ENCODE measurements around the gene MNAT1. TPM values are rescaled to one million over a fixed set of nuclear protein-coding genes. Genes with fewer than 3 reads are reported as not detected.

Gene MNAT1
- total and polyA plus RNA-seq, 2 experiments from 2014 or later, result 51.6 to 85.0 TPM

GRCh38 chr14:60803871-60804270, 69.3 kb downstream of the MNAT1 start:
- H3F3A ChIP-seq (replicated peaks; ENCODE audit: low read depth), result no peaks in the 10 kb centered on the region
- H3K79me2 ChIP-seq (replicated peaks; ENCODE audit: insufficient read depth), result no peaks in the 10 kb centered on the region
- DNase-seq (ENCODE audit: low spot score) (no peak), ATAC-seq (no peak)
- Mint-ChIP-seq H3K9me3 (no peaks in the 10 kb centered on the region), H3K4me1 (peaks cover 4% of the 10 kb centered on the region; the same call in 2 of the 3 replicates), H3K27me3 (ENCODE audit: insufficient read depth, low read depth, poor library complexity) (no peaks in the 10 kb centered on the region), H3K4me3 (no peak overlapping the region), H3K36me3 (ENCODE audit: low read depth) (peaks cover 3% of the 10 kb centered on the region; the same call in 1 of the 3 replicates), H3K27ac (no peak overlapping the region)
- TF ChIP-seq CREB1 (CRISPR knock-in tag; IDR thresholded peaks at IDR 0.05; ENCODE audit: low read depth), result no peak
- no peak for TF ChIP-seq EZH2 (IDR thresholded peaks at IDR 0.05; ENCODE audit: low read depth, unreplicated experiment)
- TF ChIP-seq ZNF114 (CRISPR knock-in tag; IDR thresholded peaks at IDR 0.05), result no peak
- no peak for TF ChIP-seq EZH2phosphoT487 (IDR thresholded peaks at IDR 0.05; ENCODE audit: unreplicated experiment)
- no peak for TF ChIP-seq CTCF (conservative IDR thresholded peaks at IDR 0.05; ENCODE audit: low read depth in 2 of 2)
- TF ChIP-seq POLR2AphosphoS5 (IDR thresholded peaks at IDR 0.05; ENCODE audit: low read depth), result no peak
- TF ChIP-seq JUNB (IDR thresholded peaks at IDR 0.05; ENCODE audit: unreplicated experiment), result no peak
- no peak for TF ChIP-seq NANOG (IDR thresholded peaks at IDR 0.05; ENCODE audit: borderline replicate concordance)
- TF ChIP-seq, protein P1, sequence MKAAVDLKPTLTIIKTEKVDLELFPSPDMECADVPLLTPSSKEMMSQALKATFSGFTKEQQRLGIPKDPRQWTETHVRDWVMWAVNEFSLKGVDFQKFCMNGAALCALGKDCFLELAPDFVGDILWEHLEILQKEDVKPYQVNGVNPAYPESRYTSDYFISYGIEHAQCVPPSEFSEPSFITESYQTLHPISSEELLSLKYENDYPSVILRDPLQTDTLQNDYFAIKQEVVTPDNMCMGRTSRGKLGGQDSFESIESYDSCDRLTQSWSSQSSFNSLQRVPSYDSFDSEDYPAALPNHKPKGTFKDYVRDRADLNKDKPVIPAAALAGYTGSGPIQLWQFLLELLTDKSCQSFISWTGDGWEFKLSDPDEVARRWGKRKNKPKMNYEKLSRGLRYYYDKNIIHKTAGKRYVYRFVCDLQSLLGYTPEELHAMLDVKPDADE (IDR thresholded peaks at IDR 0.05), result no peak
- no peak for TF ChIP-seq ZNF331 (CRISPR knock-in tag; IDR thresholded peaks at IDR 0.05; ENCODE audit: low read depth)
- H3K4me2 ChIP-seq, result no peak overlapping the region
- no peak overlapping the region for H3K27ac ChIP-seq (ENCODE audit: low read depth)
- no peaks in the 10 kb centered on the region for H4K20me1 ChIP-seq (replicated peaks; ENCODE audit: insufficient read depth)
- no peaks in the 10 kb centered on the region for H3K9me2 ChIP-seq (ENCODE audit: insufficient read depth)
- H3K36me3 ChIP-seq (ENCODE audit: insufficient read depth), result no peaks in the 10 kb centered on the region
- H3K4me1 ChIP-seq (ENCODE audit: insufficient read depth), result no peaks in the 10 kb centered on the region
- H2AFZ ChIP-seq, result no peak overlapping the region
- no peak overlapping the region for H3K4me3 ChIP-seq
- H3K27me3 ChIP-seq (ENCODE audit: insufficient read depth), result no peaks in the 10 kb centered on the region

- Histone ChIP-seq H3K4me3 (no peak overlapping the region), H3K4me2 (no peak overlapping the region), H2AFZ (no peak overlapping the region), H3K9me2 (ENCODE audit: insufficient read depth) (no peaks in the 10 kb centered on the region), H3F3A (replicated peaks; ENCODE audit: low read depth) (no peaks in the 10 kb centered on the region), H3K27ac (ENCODE audit: low read depth) (no peak overlapping the region), H3K4me1 (ENCODE audit: insufficient read depth) (no peaks in the 10 kb centered on the region; the same call in 1 of the 2 replicates), H3K36me3 (ENCODE audit: insufficient read depth) (no peaks in the 10 kb centered on the region), H3K27me3 (ENCODE audit: insufficient read depth) (no peaks in the 10 kb centered on the region), H4K20me1 (replicated peaks; ENCODE audit: insufficient read depth) (no peaks in the 10 kb centered on the region), H3K79me2 (replicated peaks; ENCODE audit: insufficient read depth) (no peaks in the 10 kb centered on the region)
- Mint-ChIP-seq H3K27me3 (ENCODE audit: insufficient read depth, low read depth, poor library complexity) (no peaks in the 10 kb centered on the region), H3K9me3 (no peaks in the 10 kb centered on the region), H3K4me3 (no peak overlapping the region), H3K27ac (no peak overlapping the region), H3K36me3 (ENCODE audit: low read depth) (peaks cover 3% of the 10 kb centered on the region; the same call in 1 of the 3 replicates), H3K4me1 (peaks cover 4% of the 10 kb centered on the region; the same call in 2 of the 3 replicates)
- ATAC-seq, result no peak
- no peak for DNase-seq (ENCODE audit: low spot score)
- TF ChIP-seq ZNF331 (CRISPR knock-in tag; IDR thresholded peaks at IDR 0.05; ENCODE audit: low read depth) (no peak), ZNF114 (CRISPR knock-in tag; IDR thresholded peaks at IDR 0.05) (no peak), EZH2phosphoT487 (IDR thresholded peaks at IDR 0.05; ENCODE audit: unreplicated experiment) (no peak), STAT1 (IDR thresholded peaks at IDR 0.05; ENCODE audit: unreplicated experiment) (no peak), JUNB (IDR thresholded peaks at IDR 0.05; ENCODE audit: unreplicated experiment) (no peak)
- TF ChIP-seq, protein P1 (IDR thresholded peaks at IDR 0.05), result no peak
These were observed 71.4 kb downstream of the MNAT1 start for GRCh38 chr14:60805841-60806430.
